HEK293T (cell line): ENCODE results near the gene KCNQ2.

Experiments
- CTBP1 ChIP-seq: fragments of 450-650 bp; IDR thresholded peaks from 2 replicates; pipeline ENCODE4 v1.6.1; 2016; ENCODE audit warnings: borderline replicate concordance
- ELF4 ChIP-seq: fragments of 450-650 bp; IDR thresholded peaks from 2 replicates; pipeline ENCODE4 v1.6.1; 2017; ENCODE audit warnings: antibody characterized with exemption
- FOXM1 ChIP-seq: fragments of 450-650 bp; IDR thresholded peaks from 2 replicates; pipeline ENCODE4 v1.6.1; 2017; ENCODE audit warnings: mild to moderate bottlenecking, borderline replicate concordance
- HDGF ChIP-seq: fragments of 450-650 bp; IDR thresholded peaks from 2 replicates; pipeline ENCODE4 v1.6.1; 2017; ENCODE audit warnings: antibody characterized with exemption, borderline replicate concordance
- PKNOX1 ChIP-seq: fragments of 450-650 bp; IDR thresholded peaks from 2 replicates; pipeline ENCODE4 v1.6.1; 2016
- SP1 ChIP-seq: fragments of 450-650 bp; IDR thresholded peaks from 2 replicates; pipeline ENCODE4 v1.6.1; 2017
- SUZ12 ChIP-seq: fragments of 450-650 bp; IDR thresholded peaks from 2 replicates; pipeline ENCODE4 v1.6.1; 2016; ENCODE audit warnings: mild to moderate bottlenecking
- TARDBP ChIP-seq: fragments of 450-650 bp; IDR thresholded peaks from 2 replicates; pipeline ENCODE4 v1.6.1; 2016
- ZNF384 ChIP-seq: fragments of 450-650 bp; IDR thresholded peaks from 2 replicates; pipeline ENCODE4 v1.6.1; 2016

GRCh38 chr20:63404129-63405085 lies 68.0 kb downstream of the KCNQ2 start:
- TF ChIP-seq ZNF384 (no peak), FOXM1 (no peak), TARDBP (no peak), SUZ12 (no peak), SP1 (no peak), ELF4 (no peak), HDGF (no peak), PKNOX1 (no peak), CTBP1 (no peak)
